ENCODE data around the gene MISP3.

DNA sequence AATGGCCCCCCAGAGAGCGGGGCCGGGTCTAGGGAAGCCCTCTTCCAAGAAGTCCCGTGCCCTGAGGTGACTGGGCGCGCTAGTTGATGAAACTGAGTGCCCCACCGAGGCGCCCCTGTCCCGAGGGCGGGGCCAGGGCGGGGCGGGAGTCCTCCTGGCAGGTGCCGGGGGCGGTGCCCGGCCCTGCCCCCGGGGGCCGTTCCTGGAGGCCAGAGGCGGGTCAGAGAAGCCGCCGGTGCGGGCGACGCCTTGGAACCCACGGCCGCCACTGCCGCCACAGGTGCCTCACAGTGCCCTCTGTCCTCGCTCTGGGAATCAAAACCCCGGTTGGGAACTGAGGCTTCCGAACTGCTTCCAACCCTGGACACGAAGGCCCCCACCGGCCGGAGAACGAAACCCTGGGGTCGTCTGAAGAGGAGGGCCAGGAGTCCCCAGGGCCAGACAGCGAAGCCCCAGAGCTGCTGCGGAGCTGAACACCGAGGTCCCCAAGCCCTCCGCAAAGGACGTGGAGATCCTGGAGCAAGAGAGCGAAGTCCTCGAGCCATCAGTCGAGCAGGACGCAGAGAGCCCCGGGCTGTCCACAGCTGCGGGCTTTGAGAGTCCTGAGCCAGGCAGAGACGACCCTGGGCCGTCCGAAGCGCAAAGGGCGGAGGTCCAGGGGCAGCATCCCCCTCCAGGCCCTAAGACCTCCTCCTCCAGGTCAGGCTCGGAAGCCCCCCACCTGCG lies at the start of gene MISP3:
- TF ChIP-seq, protein P1, sequence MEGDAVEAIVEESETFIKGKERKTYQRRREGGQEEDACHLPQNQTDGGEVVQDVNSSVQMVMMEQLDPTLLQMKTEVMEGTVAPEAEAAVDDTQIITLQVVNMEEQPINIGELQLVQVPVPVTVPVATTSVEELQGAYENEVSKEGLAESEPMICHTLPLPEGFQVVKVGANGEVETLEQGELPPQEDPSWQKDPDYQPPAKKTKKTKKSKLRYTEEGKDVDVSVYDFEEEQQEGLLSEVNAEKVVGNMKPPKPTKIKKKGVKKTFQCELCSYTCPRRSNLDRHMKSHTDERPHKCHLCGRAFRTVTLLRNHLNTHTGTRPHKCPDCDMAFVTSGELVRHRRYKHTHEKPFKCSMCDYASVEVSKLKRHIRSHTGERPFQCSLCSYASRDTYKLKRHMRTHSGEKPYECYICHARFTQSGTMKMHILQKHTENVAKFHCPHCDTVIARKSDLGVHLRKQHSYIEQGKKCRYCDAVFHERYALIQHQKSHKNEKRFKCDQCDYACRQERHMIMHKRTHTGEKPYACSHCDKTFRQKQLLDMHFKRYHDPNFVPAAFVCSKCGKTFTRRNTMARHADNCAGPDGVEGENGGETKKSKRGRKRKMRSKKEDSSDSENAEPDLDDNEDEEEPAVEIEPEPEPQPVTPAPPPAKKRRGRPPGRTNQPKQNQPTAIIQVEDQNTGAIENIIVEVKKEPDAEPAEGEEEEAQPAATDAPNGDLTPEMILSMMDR (IDR thresholded peaks at IDR 0.05) = no peak
- TF ChIP-seq POLR2A (IDR thresholded peaks at IDR 0.05) = peak in 1 of 2 donors; percentile 57

Data from heart left ventricle (tissue), 13 donors.